GM13977 (cell line): ENCODE measurements around the gene RAI14.

Experiments
- DNase-seq: peaks from one replicate; pipeline ENCODE4 v3.0.0; 2012; ENCODE audit warnings: low spot score
- CTCF ChIP-seq: IDR thresholded peaks from 2 replicates; pipeline ENCODE4 v1.5.1; 2012; ENCODE audit warnings: mild to moderate bottlenecking, control low read depth; ENCODE audit not compliant: insufficient read depth; ENCODE audit errors: extremely low read depth, missing control alignments
- in situ Hi-C: fragments of 300-500 bp; cut with MboI; formaldehyde crosslinking; loops from one replicate; pipeline ENCODE4 v1.12.0; 2022; ENCODE audit warnings: low sequenced_read_pairs, low pct_unique_long_range_greater_than_20kb, mixed read lengths, inconsistent platforms; ENCODE audit not compliant: unreplicated experiment

The RAI14 gene

GRCh38 chr5:34870382-34870781 lies 214.3 kb downstream of the RAI14 start:
- in situ Hi-C loops, result no loop called here
- no peak for TF ChIP-seq CTCF
- DNase-seq, result no peak

GRCh38 chr5:34876275-34876674 lies 220.1 kb downstream of the RAI14 start:
- in situ Hi-C loops, result no loop called here
- DNase-seq, result no peak
- TF ChIP-seq CTCF, result no peak

DNA sequence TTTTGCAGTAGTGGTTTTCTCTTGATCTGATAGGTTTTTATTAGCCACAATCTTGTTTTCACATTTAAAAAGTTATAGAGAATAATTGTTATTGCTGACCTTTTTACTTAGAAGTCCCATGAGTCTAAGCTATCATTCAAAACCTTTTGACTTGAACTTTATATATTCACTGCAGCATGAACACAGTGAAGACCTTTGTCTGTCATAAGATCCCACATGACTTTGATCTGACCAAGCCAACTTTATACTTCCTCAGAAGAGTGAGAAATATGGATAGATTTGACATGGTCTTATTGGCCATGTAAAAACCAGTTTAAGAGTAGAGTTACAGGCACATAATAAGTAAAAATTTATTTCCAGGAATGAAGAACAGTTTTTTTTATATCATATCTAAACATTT lies 225.1 kb downstream of the RAI14 start:
- no peak for DNase-seq
- in situ Hi-C loops, result no loop called here
- no peak for TF ChIP-seq CTCF
